ENCODE results near the gene ADAM12. TPM values are rescaled to one million over a fixed set of nuclear protein-coding genes. Genes with fewer than 3 reads are reported as not detected.

ADAM12 gene
- total RNA-seq, 2 donors from 2014 or later = 0.46 TPM; not detected in 1

DNA sequence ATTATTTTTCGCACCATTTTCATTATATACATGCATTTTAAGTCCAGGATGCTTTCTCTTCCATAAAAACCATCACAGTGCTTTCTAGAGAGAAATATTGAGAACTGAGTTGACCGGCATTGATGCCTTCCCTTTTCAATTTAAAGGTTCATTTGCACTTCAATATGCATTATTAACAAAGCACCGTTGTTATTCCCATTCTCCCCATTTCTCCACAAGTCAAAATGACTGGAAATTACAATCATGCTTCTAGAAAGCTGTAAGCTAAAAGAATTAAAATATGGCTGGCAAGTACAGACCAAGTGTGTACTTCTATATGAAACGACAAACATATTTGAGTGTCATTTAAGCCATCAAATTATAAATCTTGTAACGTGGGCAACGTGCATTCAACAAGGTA lies 272.4 kb downstream of the ADAM12 start:
- no peaks in the 10 kb centered on the region for H3K36me3 ChIP-seq (ENCODE audit: control insufficient read depth, insufficient read depth, low read length)
- Mint-ChIP-seq H3K4me1 (peaks cover 8% of the 10 kb centered on the region), H3K27ac (no peak overlapping the region), H3K27me3 (ENCODE audit: insufficient read depth) (no peaks in the 10 kb centered on the region), H3K4me3 (no peak overlapping the region), H3K9me3 (peaks cover 2% of the 10 kb centered on the region), H3K36me3 (ENCODE audit: low read depth) (no peaks in the 10 kb centered on the region)
- H3K9ac ChIP-seq (ENCODE audit: extremely low read depth, low read length, poor library complexity, severe bottlenecking) = no peak overlapping the region
- 68 to 78% methylated on average over 5 to 6 of the region's 6 CpGs for WGBS, 2 experiments (ENCODE audit: insufficient coverage in 1 of 2, insufficient read length in 1 of 2)
- H3K9me3 ChIP-seq (ENCODE audit: control insufficient read depth, low read length) = no peaks in the 10 kb centered on the region
- no peaks in the 10 kb centered on the region for H3K4me1 ChIP-seq (ENCODE audit: control insufficient read depth, insufficient read depth, low read length)
- no peak for DNase-seq
- no peak overlapping the region for H3K27ac ChIP-seq (ENCODE audit: low read depth, low read length)
- H3K4me3 ChIP-seq (ENCODE audit: low read length) = no peak overlapping the region
- H3K27me3 ChIP-seq (ENCODE audit: control insufficient read depth, insufficient read depth, low read length, poor library complexity, severe bottlenecking) = no peaks in the 10 kb centered on the region
- TF ChIP-seq, protein P1, sequence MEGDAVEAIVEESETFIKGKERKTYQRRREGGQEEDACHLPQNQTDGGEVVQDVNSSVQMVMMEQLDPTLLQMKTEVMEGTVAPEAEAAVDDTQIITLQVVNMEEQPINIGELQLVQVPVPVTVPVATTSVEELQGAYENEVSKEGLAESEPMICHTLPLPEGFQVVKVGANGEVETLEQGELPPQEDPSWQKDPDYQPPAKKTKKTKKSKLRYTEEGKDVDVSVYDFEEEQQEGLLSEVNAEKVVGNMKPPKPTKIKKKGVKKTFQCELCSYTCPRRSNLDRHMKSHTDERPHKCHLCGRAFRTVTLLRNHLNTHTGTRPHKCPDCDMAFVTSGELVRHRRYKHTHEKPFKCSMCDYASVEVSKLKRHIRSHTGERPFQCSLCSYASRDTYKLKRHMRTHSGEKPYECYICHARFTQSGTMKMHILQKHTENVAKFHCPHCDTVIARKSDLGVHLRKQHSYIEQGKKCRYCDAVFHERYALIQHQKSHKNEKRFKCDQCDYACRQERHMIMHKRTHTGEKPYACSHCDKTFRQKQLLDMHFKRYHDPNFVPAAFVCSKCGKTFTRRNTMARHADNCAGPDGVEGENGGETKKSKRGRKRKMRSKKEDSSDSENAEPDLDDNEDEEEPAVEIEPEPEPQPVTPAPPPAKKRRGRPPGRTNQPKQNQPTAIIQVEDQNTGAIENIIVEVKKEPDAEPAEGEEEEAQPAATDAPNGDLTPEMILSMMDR (conservative IDR thresholded peaks at IDR 0.05) = no peak

DNA sequence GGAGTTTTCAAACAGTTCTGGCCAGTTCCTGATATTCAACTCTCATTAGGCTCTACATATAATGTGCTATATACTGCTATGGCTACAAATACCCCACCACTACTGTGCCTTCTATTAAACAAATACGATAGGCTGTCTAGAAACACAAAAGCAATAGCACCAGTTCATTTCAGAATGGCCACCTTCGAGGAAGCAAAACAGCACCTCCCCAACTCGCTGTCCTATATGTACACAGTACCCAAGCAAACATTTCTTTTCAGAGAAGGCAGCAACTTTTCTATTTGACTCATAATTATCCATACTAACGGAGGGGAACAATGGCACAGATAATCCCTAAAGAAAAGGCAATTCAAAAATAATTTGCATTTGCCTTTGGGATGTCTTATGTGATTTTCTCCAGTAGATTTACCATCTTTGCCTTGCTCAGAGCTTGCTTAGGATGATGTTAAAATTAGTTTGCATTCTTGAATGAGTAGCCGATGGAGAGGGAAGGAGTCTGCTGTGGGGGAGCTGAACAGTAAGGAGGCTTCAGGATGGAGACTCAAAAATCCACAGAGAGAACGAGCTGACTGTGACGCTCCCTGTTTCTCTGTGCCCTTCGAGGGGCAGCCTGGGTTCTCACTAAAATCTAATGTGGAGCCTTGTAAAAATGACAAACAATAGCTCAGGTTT lies 273.3 kb downstream of the ADAM12 start:
- H3K4me1 ChIP-seq (ENCODE audit: control insufficient read depth, insufficient read depth, low read length) = no peaks in the 10 kb centered on the region
- Mint-ChIP-seq H3K27ac (no peak overlapping the region), H3K4me3 (no peak overlapping the region), H3K9me3 (peaks cover 2% of the 10 kb centered on the region), H3K4me1 (peaks cover 12% of the 10 kb centered on the region), H3K36me3 (ENCODE audit: low read depth) (no peaks in the 10 kb centered on the region), H3K27me3 (ENCODE audit: insufficient read depth) (no peaks in the 10 kb centered on the region)
- H3K4me3 ChIP-seq (ENCODE audit: low read length) = no peak overlapping the region
- H3K27ac ChIP-seq (ENCODE audit: low read depth, low read length) = peak overlapping the region; percentile 36
- no peaks in the 10 kb centered on the region for H3K27me3 ChIP-seq (ENCODE audit: control insufficient read depth, insufficient read depth, low read length, poor library complexity, severe bottlenecking)
- no peaks in the 10 kb centered on the region for H3K36me3 ChIP-seq (ENCODE audit: control insufficient read depth, insufficient read depth, low read length)
- H3K9ac ChIP-seq (ENCODE audit: extremely low read depth, low read length, poor library complexity, severe bottlenecking) = no peak overlapping the region
- 81 to 85% methylated on average over 8 of the region's 8 CpGs for WGBS, 2 experiments (ENCODE audit: insufficient coverage in 1 of 2, insufficient read length in 1 of 2)
- H3K9me3 ChIP-seq (ENCODE audit: control insufficient read depth, low read length) = no peaks in the 10 kb centered on the region
- TF ChIP-seq, protein P1 (conservative IDR thresholded peaks at IDR 0.05) = no peak
- no peak for DNase-seq

DNA sequence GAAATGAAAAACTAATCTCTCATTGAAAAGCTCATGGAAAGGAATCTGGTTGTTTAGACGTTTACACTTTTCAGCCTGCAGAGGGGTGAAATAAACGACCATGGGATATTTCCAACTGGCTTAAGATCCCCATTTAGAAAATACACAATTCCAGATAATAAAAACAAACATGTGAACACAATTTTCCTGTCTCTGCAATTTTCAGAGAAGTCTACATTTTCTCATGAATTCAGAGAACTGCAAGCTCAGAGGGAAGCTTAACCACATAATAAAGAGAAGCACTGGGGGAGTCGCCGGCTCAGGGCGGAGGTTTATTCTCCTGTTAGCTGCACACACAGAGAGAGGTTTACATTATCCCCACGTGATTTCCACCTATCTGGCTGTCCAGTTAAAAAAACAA lies 276.8 kb downstream of the ADAM12 start:
- no peaks in the 10 kb centered on the region for H3K9me3 ChIP-seq (ENCODE audit: control insufficient read depth, low read length)
- peaks cover 2% of the 10 kb centered on the region for H3K9me3 Mint-ChIP-seq
- H3K36me3 Mint-ChIP-seq (ENCODE audit: low read depth) = no peaks in the 10 kb centered on the region
- 87 to 91% methylated on average over 4 to 6 of the region's 6 CpGs for WGBS, 2 experiments (ENCODE audit: insufficient coverage in 1 of 2, insufficient read length in 1 of 2)
- no peaks in the 10 kb centered on the region for H3K4me1 ChIP-seq (ENCODE audit: control insufficient read depth, insufficient read depth, low read length)
- TF ChIP-seq, protein P1 (conservative IDR thresholded peaks at IDR 0.05) = no peak
- no peak overlapping the region for H3K4me3 ChIP-seq (ENCODE audit: low read length)
- no peak overlapping the region for H3K4me3 Mint-ChIP-seq
- no peaks in the 10 kb centered on the region for H3K27me3 Mint-ChIP-seq (ENCODE audit: insufficient read depth)
- H3K27ac Mint-ChIP-seq = no peak overlapping the region
- H3K36me3 ChIP-seq (ENCODE audit: control insufficient read depth, insufficient read depth, low read length) = no peaks in the 10 kb centered on the region
- no peak overlapping the region for H3K27ac ChIP-seq (ENCODE audit: low read depth, low read length)
- peak; percentile 1 for DNase-seq
- H3K4me1 Mint-ChIP-seq = peaks cover 12% of the 10 kb centered on the region
- no peak overlapping the region for H3K9ac ChIP-seq (ENCODE audit: extremely low read depth, low read length, poor library complexity, severe bottlenecking)
- H3K27me3 ChIP-seq (ENCODE audit: control insufficient read depth, insufficient read depth, low read length, poor library complexity, severe bottlenecking) = no peaks in the 10 kb centered on the region

Data from endodermal cell (in vitro differentiated cells).